Brain microvascular endothelial cell (primary cell): ENCODE measurements around the gene ZNF678.

Experiments
- DNase-seq: peaks from one replicate; pipeline ENCODE4 v3.0.0-alpha.2; 2020
- H3K27ac ChIP-seq: fragments of 250-450 bp; sonication (Bioruptor Pico); 2 replicates; pipeline ENCODE4 v1.5.1; 2020; ENCODE audit warnings: mild to moderate bottlenecking, moderate library complexity
- H3K27me3 ChIP-seq: fragments of 250-450 bp; sonication (Bioruptor Pico); replicated peaks from 2 replicates; pipeline ENCODE4 v1.5.1; 2020; ENCODE audit warnings: mild to moderate bottlenecking
- H3K36me3 ChIP-seq: fragments of 250-450 bp; sonication (Bioruptor Pico); replicated peaks from 2 replicates; pipeline ENCODE4 v1.5.1; 2020; ENCODE audit warnings: mild to moderate bottlenecking
- H3K4me3 ChIP-seq: 2 replicates; pipeline ENCODE4 v1.5.1; 2011; ENCODE audit warnings: low read depth, mild to moderate bottlenecking, control low read depth, low read length, moderate library complexity
- in situ Hi-C: cut with HindIII; loops from 2 replicates; pipeline ENCODE4 v1.10.0; 2017; ENCODE audit warnings: low sequenced_read_pairs, low pct_ligation_motif_present
- TF ChIP-seq, protein P1 (sequence below): IDR thresholded peaks from 2 replicates; pipeline ENCODE4 v1.5.1; 2011; ENCODE audit warnings: low read depth, mild to moderate bottlenecking, moderate library complexity, low read length, control low read depth, inconsistent platforms; ENCODE audit errors: missing control alignments

Gene ZNF678

GRCh38 chr1:227544067-227545050 lies 19.0 kb upstream of the ZNF678 start:
- H3K36me3 ChIP-seq = no peaks in the 10 kb centered on the region
- in situ Hi-C loops = no loop called here
- no peak for DNase-seq
- no peak overlapping the region for H3K27ac ChIP-seq
- no peak overlapping the region for H3K4me3 ChIP-seq
- no peaks in the 10 kb centered on the region for H3K27me3 ChIP-seq
- TF ChIP-seq, protein P1, sequence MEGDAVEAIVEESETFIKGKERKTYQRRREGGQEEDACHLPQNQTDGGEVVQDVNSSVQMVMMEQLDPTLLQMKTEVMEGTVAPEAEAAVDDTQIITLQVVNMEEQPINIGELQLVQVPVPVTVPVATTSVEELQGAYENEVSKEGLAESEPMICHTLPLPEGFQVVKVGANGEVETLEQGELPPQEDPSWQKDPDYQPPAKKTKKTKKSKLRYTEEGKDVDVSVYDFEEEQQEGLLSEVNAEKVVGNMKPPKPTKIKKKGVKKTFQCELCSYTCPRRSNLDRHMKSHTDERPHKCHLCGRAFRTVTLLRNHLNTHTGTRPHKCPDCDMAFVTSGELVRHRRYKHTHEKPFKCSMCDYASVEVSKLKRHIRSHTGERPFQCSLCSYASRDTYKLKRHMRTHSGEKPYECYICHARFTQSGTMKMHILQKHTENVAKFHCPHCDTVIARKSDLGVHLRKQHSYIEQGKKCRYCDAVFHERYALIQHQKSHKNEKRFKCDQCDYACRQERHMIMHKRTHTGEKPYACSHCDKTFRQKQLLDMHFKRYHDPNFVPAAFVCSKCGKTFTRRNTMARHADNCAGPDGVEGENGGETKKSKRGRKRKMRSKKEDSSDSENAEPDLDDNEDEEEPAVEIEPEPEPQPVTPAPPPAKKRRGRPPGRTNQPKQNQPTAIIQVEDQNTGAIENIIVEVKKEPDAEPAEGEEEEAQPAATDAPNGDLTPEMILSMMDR = no peak

DNA sequence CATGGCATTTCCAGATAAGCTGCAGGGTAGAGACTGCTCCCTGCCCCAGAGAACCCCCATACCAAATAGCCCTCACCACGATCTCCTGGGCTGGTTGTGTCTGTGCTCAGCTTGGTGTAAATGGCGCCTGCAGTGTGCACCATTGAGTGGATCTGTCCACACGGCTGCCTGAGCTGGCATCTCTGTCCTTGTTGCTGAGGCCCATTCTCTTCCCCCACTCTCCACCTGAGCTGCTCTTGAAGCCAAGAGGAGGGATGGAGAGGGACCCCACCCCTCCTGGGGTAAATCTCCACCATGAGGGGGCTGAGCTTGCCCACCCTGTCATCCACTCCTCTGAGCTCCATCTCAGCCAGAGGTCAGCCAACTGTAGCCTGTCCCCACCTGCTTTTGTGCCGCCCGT lies 18.0 kb upstream of the ZNF678 start:
- no peaks in the 10 kb centered on the region for H3K27me3 ChIP-seq
- no peak overlapping the region for H3K4me3 ChIP-seq
- in situ Hi-C loops = no loop called here
- no peak for DNase-seq
- TF ChIP-seq, protein P1 = no peak
- no peak overlapping the region for H3K27ac ChIP-seq
- no peaks in the 10 kb centered on the region for H3K36me3 ChIP-seq

DNA sequence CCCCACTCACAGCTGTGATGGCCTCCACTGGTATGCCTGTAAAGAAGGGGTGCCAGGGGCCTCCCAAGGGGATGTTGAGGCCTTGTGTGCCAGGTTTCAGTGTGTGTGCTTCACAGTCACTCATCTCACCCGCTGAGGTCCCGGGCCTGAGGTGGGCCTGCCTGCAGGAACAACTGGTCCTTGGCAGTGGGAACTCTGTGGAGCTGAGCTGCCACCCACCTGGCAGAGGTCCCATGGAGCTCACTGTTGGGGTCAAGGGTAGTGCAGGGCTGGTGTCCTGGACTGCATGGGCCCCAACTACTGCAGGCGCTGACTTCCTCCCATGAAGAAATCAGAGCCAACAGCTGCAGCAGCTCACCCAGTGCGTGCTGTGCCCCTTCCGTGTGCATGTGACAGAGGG lies 17.3 kb upstream of the ZNF678 start:
- no peak overlapping the region for H3K4me3 ChIP-seq
- H3K27me3 ChIP-seq = no peaks in the 10 kb centered on the region
- no peaks in the 10 kb centered on the region for H3K36me3 ChIP-seq
- DNase-seq = no peak
- in situ Hi-C loops = no loop called here
- TF ChIP-seq, protein P1 = no peak
- no peak overlapping the region for H3K27ac ChIP-seq

GRCh38 chr1:227546598-227547309 lies 16.6 kb upstream of the ZNF678 start:
- no peak for DNase-seq
- TF ChIP-seq, protein P1 = no peak
- Histone ChIP-seq H3K36me3 (no peaks in the 10 kb centered on the region), H3K27ac (no peak overlapping the region), H3K4me3 (no peak overlapping the region), H3K27me3 (no peaks in the 10 kb centered on the region)
- in situ Hi-C loops = no loop called here

GRCh38 chr1:227547310-227548118 lies 15.8 kb upstream of the ZNF678 start:
- Histone ChIP-seq H3K4me3 (no peak overlapping the region), H3K36me3 (no peaks in the 10 kb centered on the region), H3K27me3 (no peaks in the 10 kb centered on the region), H3K27ac (no peak overlapping the region)
- DNase-seq = no peak
- in situ Hi-C loops = no loop called here
- TF ChIP-seq, protein P1 = no peak
